HEK293 (cell line): ENCODE data around the gene ZNF578.
"Not testable (repeated sequence)": the region's sequence is repeated elsewhere in the genome, so short reads cannot be mapped to it uniquely, and the experiment has no call there.

ENCODE experiments used
- CTCF ChIA-PET: fragments of 350-600 bp; formaldehyde crosslinking; extraction: SDS; loops from one replicate; lab custom pipeline; 2021; ENCODE audit warnings: antibody characterized with exemption; lab: Yijun Ruan, JAX
- POLR2A ChIA-PET: fragments of 300-600 bp; formaldehyde crosslinking; extraction: SDS; loops from one replicate; lab custom pipeline; 2020; ENCODE audit warnings: antibody characterized with exemption, inconsistent platforms; lab: Yijun Ruan, JAX
- H3K27ac ChIP-seq: fragments of 200-500 bp; sonication (Bioruptor generic); 2 replicates; pipeline ENCODE4 v1.5.1; 2014; ENCODE audit warnings: low read depth, low read length, control low read depth, inconsistent platforms; ENCODE audit errors: extremely low read depth
- H3K36me3 ChIP-seq, 2 experiments: fragments of 200-500 bp in 1 of 2; sonication (Bioruptor generic) in 1 of 2; 1 replicate in 1 of 2; 2 replicates in 1 of 2; pipeline ENCODE4 v1.5.1; 2014 to 2017; ENCODE audit warnings: inconsistent platforms in 2 of 2, low read length in 2 of 2; ENCODE audit not compliant: control insufficient read depth in 2 of 2, insufficient read depth in 1 of 2
- H3K4me1 ChIP-seq: fragments of 200-500 bp; sonication (Bioruptor generic); 2 replicates; pipeline ENCODE4 v1.5.1; 2014; ENCODE audit warnings: mild to moderate bottlenecking, low read length, inconsistent platforms; ENCODE audit not compliant: control insufficient read depth, insufficient read depth
- H3K4me3 ChIP-seq: 2 replicates; pipeline ENCODE4 v1.5.1; 2011; ENCODE audit warnings: low read depth, mild to moderate bottlenecking, control low read depth, low read length, moderate library complexity
- H3K9me3 ChIP-seq: fragments of 200-500 bp; sonication (Bioruptor generic); 2 replicates; pipeline ENCODE4 v1.5.1; 2014; ENCODE audit warnings: low read depth, low read length, inconsistent platforms; ENCODE audit not compliant: control insufficient read depth, insufficient read depth

ZNF578 gene

DNA sequence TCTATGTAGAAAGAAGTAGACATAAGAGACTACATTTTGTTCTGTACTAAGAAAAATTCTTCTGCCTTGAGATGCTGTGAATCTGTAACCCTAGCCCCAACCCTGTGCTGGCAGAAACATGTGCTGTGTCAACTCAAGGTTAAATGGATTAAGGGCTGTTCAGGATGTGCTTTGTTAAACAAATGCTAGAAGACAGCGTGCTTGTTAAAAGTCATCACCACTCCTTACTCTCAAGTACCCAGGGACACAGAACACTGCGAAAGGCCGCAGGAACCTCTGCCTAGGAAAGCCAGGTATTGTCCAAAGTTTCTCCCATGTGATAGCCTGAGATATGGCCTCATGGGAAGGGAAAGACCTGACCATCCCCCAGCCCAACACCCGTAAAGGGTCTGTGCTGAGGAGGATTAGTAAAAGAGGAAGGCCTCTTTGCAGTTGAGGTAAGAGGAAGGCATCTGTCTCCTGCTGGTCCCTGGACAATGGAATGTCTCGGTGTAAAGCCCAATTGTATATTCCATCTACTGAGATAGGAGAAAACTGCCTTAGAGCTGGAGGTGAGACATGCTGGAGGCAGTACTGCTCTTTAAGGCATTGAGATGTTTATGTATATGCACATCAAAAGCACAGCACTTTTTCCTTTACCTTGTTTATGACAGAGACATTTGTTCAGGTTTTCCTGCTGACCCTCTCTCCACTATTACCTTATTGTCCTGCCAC lies 105.5 kb downstream of the ZNF578 start:
- H3K4me1 ChIP-seq, POLR2A ChIA-PET, H3K9me3 ChIP-seq, H3K4me3 ChIP-seq, H3K27ac ChIP-seq, CTCF ChIA-PET: not testable (repeated sequence)
- H3K36me3 ChIP-seq: peaks cover 0 to 21% of the 10 kb centered on the region in 2 experiments; a peak in 1 of 3 replicates

GRCh38 chr19:52561611-52562010 lies 108.3 kb downstream of the ZNF578 start:
- H3K36me3 ChIP-seq, POLR2A ChIA-PET, H3K4me3 ChIP-seq, H3K4me1 ChIP-seq, CTCF ChIA-PET, H3K27ac ChIP-seq, H3K9me3 ChIP-seq: not testable (repeated sequence)
